Umbilical cord (tissue), 2 donors: ENCODE measurements around the gene PRKG1. TPM values are rescaled to one million over a fixed set of nuclear protein-coding genes. Genes with fewer than 3 reads are reported as not detected.
A peak's percentile ranks its signal among the peaks of the same experiment; 100 is the strongest.
"Not testable (repeated sequence)": the region's sequence is repeated elsewhere in the genome, so short reads cannot be mapped to it uniquely, and the experiment has no call there.

ENCODE experiments used
- DNase-seq: peaks from one replicate; pipeline ENCODE4 v3.0.0-alpha.2; 2015; ENCODE audit warnings: low spot score
- total RNA-seq: library from RNA; depleted of rRNA; stranded (reverse); fragments of >200 nt; gene quantifications from one replicate; pipeline ENCODE4 v1.2.3, GENCODE V29; 2014; ENCODE audit warnings: low replicate concordance; ENCODE audit not compliant: insufficient read depth

Gene PRKG1
- total RNA-seq, 1 donor from 2014 or later = 144 TPM

DNA sequence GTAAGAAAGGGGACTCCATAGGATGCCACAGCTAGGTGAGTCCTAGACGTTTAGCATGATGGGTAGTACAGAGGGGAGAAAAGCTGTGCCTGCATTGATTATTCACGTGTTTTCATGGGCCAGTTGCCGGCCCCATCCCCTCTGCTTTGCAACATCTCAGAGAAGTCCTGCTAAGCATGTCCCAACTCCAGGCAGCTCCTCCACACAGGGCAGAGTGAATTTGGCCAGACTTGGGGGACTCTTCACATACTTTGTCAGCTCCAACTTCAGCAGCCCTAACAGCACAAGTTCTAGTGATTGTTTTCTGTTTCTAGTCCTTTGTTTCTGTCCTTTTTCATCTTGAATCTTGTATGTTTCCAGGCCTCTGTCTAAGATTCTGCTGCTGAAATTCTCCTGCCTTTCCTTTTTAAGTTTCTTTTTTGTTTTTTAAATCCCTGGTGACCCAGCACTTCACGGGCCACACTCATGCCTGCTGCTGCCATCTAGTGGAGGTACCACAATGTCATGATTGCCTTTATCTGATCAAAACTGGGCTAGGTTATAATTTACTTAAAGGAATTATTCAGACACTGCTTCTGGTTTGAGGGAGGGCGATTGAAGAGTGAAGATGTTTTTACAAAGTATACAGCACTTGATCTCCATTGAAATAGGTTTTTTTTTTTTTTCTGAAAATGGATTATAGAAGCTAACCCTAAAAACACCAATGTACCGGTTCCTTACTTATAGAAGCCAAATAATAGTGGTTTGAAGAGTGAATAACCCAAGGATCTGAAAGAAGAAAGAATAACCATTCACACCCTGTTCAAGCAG lies 348.2 kb downstream of the PRKG1 start:
- peak; percentile 73 for DNase-seq

- no peak for DNase-seq
Measured at GRCh38 chr10:51423121-51423452, 348.8 kb downstream of the PRKG1 start.

DNA sequence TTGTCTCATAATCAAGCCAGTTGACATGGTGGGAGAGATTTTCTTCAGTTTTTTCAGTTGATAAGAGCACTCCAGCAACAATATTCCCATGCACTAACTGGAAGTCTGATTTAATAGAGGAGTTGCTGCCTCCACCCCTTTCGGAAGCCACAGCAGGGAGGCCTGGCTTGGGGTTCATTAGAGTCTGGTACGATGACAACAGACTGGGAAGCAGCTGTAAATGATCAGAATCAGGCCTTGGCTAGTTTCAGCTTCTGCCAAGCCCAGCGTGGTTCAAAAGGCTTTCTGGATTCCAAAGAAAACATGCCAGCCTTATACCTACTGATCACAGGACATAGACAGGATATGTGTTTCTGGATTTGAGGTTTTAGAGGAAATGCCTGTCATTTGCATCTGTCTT lies 351.1 kb downstream of the PRKG1 start:
- DNase-seq = no peak

- no peak for DNase-seq
Measured at GRCh38 chr10:51427758-51428157, 353.5 kb downstream of the PRKG1 start.

DNA sequence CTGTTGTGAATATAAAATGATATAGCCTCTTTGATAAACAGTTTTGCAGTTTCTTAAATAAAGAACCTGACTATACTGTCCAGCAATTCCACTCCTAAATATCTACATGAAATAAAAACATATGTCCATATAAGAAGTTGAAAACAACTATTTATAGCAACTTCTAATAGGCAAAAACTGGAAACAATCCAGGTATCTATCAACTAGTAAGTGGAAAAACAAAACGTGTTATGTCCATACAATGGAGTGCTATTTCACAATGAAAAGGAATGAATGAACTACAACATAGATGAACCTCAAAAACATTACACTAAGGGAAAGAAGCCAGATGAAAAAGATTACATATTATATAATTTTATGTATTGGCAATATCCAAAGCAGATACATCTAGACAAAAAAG lies 356.2 kb downstream of the PRKG1 start:
- DNase-seq = no peak

DNA sequence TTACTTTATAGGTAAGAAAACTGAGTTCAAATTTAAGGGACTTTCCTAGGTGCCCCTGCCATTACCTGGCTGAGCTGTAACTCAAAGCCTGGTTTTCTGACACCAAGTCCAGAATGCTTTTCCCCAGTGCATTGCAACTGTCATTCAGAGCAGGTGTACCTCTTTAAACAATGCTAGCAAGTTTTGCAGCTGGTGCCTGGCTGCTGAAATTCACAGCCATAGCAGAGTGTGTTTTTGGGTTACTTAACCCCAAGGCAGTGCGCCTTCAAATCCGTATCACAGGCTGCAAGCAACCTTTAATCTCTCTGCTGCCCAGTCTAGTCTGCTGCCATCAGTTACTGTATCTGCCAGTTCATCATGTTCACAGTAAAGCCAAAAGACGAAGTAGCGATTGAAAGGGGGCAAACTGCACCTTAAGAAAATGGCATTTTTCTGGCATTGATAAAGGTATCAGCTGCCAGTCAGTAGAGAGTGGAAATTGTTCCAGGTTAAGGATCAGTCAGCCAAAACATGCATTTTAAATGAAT lies 359.7 kb downstream of the PRKG1 start:
- DNase-seq = no peak

DNA sequence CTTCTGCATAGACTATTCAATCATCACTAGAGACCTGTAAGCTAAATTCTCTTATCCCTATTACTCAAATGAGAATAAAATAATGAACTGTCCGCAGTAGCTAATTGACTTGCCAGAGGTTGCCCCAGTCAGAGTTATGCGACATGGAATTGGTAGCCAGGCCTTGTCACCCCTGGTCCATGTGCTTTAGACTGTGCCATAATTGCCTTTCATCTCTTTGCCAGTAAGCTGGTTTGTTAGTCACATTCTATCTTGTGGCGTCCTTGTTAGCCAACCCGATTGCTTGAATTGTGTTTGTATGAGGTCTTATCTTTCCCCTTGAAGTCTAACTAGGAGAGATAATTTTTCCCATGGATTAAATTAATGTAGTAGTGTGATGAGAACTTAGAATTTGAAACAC lies 362.5 kb downstream of the PRKG1 start:
- no peak for DNase-seq

DNA sequence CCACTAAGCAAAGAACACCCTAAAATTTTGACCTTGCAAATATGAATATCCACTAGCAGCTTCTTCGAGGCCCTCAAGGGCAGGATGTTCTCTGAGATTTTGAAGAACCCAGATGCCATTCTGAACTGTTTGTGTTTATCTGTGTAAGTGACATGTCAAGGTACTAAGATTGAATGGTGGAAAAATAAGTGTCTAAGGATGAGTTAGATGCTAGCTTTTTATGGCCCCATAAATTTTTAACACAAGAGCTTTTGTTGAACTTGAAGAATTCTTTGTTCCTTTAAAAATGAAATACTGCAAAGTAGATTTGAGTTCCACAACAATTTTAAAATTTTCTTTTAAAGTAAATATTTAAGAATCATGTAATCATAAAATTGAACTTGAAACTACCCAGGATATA lies 365.4 kb downstream of the PRKG1 start:
- DNase-seq = no peak

- no peak for DNase-seq
Measured at GRCh38 chr10:51445588-51445987, 371.3 kb downstream of the PRKG1 start.

GRCh38 chr10:51447119-51447518 lies 372.8 kb downstream of the PRKG1 start:
- DNase-seq = no peak

DNA sequence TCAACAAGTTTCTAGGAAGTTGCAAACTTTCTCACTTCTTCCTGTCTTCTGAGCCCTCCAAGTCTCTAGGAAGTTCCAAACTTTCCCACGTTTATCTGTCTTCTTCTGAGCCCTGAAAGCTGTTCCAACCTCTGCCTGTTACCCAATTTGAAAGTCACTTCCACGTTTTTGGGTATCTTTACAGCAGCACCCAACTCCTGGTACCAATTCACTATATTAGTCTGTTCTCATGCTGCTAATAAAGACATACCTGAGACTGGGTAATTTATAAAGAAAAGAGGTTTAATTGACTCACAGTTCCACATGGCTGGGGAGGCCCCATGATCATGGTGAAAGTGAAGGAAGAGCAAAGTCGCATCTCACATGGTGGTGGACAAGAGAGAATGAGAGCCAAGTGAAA lies 381.5 kb downstream of the PRKG1 start:
- DNase-seq = not testable (repeated sequence)

DNA sequence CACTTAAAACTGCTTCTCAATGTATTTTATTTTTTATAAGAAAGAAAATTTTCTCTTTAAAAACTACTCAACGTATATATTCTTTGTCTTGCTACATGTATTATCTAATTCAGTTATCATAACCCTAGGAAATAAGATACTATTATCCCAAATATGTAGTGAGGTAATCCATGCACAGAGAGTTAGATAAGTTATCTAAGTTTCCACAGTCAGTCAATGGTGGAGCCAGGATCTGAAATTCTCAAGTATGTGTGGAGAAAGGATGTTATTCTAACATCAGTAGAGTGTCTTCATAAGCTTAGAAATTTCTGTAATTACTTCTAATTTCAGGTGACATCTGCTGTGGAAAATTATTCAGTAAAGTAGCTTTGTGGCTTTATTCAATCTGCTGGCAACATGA lies 385.2 kb downstream of the PRKG1 start:
- peak; percentile 46 for DNase-seq

DNA sequence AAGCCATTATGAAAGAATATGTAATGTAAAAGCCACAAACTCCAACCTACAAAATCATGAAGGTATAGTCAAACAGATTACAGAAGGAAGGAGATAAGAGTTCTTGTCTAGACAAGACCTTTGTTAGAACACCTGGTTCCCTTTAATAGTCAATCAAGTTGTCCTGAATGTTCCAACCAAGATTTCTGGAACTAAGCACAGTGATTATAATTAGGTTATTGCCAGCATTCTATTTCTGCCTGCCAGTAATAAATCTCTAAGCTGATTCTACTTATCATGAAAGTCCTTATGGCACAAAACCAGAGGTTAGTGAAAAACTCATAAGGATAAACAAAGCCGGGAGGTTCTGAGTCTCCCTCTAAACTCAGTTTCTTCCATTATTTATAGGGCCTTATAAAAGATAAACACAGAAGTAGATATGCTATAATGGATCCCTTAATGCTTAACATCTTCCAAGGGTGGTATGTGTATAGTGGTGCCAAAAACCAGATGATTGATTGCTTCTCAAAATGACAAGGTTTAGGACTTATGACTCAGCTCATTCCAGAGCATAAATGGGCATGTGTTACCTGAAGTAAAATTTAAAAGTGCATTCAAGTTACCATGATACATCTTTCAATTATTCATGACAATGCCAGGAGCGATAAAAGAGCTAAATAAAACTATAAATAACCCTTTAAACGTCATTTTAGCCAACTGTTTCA lies 387.9 kb downstream of the PRKG1 start:
- peak; percentile 34 for DNase-seq

DNA sequence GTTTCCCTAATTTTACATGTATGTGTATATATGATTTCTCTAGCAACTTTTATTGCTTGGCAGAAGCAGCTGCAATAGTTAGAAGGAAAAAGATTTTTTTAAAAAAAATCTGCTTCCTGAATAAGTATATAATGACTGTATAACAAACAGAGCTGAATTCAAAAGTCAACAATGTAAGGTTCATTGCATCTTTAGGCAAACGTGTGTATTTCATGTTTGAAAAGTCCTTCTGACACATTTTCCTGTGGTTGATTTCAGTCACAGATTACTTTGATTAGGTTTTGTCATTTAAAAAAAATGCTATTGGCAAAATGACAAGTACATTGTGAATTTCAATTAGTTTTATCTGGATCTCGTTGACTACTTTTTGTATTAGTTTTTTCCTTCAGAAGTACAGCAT lies 394.1 kb downstream of the PRKG1 start:
- DNase-seq = no peak

- no peak for DNase-seq
Measured at GRCh38 chr10:51469686-51470085, 395.4 kb downstream of the PRKG1 start.

GRCh38 chr10:51471271-51471670 lies 397.0 kb downstream of the PRKG1 start:
- no peak for DNase-seq

DNA sequence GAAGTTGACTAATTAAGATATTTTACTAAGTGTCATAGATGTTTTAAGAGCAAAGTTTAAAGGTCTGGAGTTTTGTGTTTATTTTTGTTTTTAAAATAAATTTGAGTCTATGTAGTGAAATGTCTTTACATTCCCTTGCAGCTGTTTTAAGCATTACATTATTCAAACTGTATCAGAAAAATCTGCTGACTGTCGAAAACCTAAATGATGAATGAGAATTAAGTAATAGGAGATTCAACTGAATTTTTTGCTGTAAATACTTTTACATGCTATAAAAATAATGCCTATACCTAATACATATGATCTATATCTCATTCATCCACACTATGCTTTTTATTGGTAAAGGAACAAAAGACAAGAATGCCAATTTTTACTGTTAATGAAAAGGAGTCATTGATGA lies 397.9 kb downstream of the PRKG1 start:
- DNase-seq = no peak

- DNase-seq = no peak
Measured at GRCh38 chr10:51479711-51480110, 405.4 kb downstream of the PRKG1 start.

DNA sequence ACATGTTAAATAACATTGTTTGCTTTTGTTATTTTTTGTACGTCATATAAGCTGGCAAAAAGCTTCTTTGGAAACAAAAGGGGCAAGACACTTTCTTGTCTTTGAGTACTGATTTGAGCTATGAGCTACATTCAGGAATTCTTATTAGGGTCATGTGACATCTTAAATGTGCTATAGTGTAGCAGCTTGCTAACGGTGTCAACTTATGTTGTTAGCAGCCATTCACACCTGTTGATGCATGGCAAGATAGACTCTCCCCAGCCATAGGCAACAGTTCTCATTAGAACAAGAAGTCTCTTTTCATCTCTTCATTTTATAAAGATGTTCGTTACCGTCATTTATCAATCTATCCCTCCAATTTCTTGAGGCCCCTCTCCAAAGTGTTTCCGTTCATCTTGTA lies 411.4 kb downstream of the PRKG1 start:
- DNase-seq = no peak

DNA sequence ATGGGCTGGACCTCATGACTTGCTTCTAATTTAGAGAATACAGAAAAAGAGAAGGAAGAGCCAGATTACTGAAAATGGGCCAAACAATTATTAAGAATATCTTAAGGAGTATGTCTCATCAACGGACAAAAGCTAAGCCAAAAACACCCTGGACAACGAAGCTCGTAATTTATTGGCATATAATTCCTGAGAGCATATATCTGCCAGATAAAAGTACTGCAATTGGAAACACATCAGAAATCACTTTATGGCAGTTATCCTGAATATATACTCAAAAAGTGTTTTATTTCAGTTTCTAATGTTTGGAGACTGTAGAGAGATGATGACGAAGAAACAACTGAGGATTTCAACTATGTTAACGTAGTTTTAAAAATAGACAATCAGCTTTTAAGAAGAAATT lies 413.3 kb downstream of the PRKG1 start:
- no peak for DNase-seq

DNA sequence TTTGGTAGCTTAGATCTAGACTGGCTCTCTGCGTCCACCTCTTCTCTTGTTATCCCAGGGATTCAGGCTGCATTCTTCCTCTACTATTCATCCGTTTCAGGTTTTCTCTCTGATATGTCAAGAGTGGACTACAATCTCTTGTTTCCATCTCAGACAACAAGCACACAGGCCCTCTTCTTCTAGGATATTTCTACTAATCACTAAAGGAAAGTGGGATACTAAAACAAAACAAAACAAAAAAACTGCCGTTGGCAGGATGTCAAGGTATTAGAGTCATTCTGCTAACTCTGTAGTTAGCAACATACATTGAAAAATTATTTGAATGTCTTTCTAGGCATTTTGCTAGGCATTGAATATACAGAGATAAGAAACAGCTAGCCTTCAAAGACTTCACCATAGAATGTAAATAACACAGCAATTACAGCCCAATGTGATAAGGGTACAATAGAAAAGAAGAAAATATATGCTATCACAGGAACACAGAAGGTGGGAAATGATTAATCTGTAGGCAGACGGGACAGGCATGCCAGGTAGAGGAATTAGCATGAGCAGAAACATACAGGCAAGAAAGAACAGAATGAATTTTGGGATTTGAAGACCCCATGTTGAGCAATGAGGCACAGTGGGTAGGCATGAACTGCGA lies 414.6 kb downstream of the PRKG1 start:
- peak; percentile 54 for DNase-seq

DNA sequence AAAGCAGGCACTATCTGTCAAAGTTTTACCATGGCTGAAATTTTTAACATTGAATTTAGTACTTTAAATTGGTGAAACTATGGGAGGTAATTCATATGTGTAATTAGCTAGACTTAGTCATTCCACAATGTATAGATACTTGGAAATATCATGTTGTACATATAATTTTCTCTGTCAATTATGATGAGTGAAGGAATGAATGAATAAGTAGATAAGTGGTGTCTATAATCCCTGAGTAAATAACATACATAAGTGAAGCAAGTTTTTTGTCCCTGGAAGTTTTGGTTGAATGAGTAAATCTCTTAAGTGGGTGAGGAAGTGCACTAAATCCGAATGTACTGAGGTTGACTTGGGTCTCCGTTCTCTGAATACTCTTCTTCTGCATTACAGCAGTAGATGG lies 424.1 kb downstream of the PRKG1 start:
- no peak for DNase-seq

GRCh38 chr10:51501396-51501795 lies 427.1 kb downstream of the PRKG1 start:
- no peak for DNase-seq
